H9 (cell line): Measurements from ENCODE around the gene PEX16. TPM values are rescaled to one million over a fixed set of nuclear protein-coding genes. Genes with fewer than 3 reads are reported as not detected.

Experiments used
- DNase-seq: peaks from one replicate; pipeline ENCODE4 v3.0.0-alpha.2; 2017
- H2AFZ ChIP-seq: one replicate; pipeline ENCODE4 v1.6.1; 2013; ENCODE audit warnings: mild to moderate bottlenecking, low read length, control low read depth, moderate library complexity
- H2AK5ac ChIP-seq: 2 replicates; pipeline ENCODE4 v1.6.1; 2013; ENCODE audit warnings: low read length, control low read depth, mixed read lengths; ENCODE audit not compliant: insufficient read length
- H2BK120ac ChIP-seq: one replicate; pipeline ENCODE4 v1.6.1; 2013; ENCODE audit warnings: low read depth, mild to moderate bottlenecking, low read length, control low read depth, inconsistent platforms; ENCODE audit not compliant: poor library complexity, severe bottlenecking
- H2BK12ac ChIP-seq: 2 replicates; pipeline ENCODE4 v1.6.1; 2013; ENCODE audit warnings: low read length, control low read depth, mixed read lengths, low read depth; ENCODE audit not compliant: insufficient read length
- H2BK15ac ChIP-seq: 2 replicates; pipeline ENCODE4 v1.6.1; 2013; ENCODE audit warnings: low read depth, low read length, control low read depth
- H2BK20ac ChIP-seq: one replicate; pipeline ENCODE4 v1.6.1; 2013; ENCODE audit warnings: low read depth, mild to moderate bottlenecking, low read length, control low read depth, inconsistent platforms; ENCODE audit not compliant: poor library complexity, severe bottlenecking
- H2BK5ac ChIP-seq: 2 replicates; pipeline ENCODE4 v1.6.1; 2013; ENCODE audit warnings: low read length, control low read depth, mixed read lengths; ENCODE audit not compliant: insufficient read length
- H3K14ac ChIP-seq: 2 replicates; pipeline ENCODE4 v1.6.1; 2013; ENCODE audit warnings: low read length, control low read depth; ENCODE audit not compliant: insufficient read depth
- H3K18ac ChIP-seq: 2 replicates; pipeline ENCODE4 v1.6.1; 2013; ENCODE audit warnings: low read depth, mild to moderate bottlenecking, mixed read lengths, low read length, control low read depth; ENCODE audit not compliant: insufficient read length
- H3K23ac ChIP-seq: 2 replicates; pipeline ENCODE4 v1.6.1; 2013; ENCODE audit warnings: low read length, control low read depth, mixed read lengths, low read depth; ENCODE audit not compliant: insufficient read length
- H3K23me2 ChIP-seq: 2 replicates; pipeline ENCODE4 v1.6.1; 2013; ENCODE audit warnings: low read depth, mild to moderate bottlenecking, mixed read lengths, low read length, control low read depth; ENCODE audit not compliant: insufficient read length, poor library complexity, severe bottlenecking
- H3K27ac ChIP-seq: 2 replicates; pipeline ENCODE4 v1.5.1; 2013; ENCODE audit warnings: low read length, control low read depth, mixed read lengths, low read depth; ENCODE audit not compliant: insufficient read length
- H3K27me3 ChIP-seq: 2 replicates; pipeline ENCODE4 v1.6.1; 2013; ENCODE audit warnings: low read length, control low read depth, inconsistent platforms; ENCODE audit not compliant: insufficient read depth
- H3K4ac ChIP-seq: 2 replicates; pipeline ENCODE4 v1.6.1; 2013; ENCODE audit warnings: low read depth, mild to moderate bottlenecking, control low read depth, inconsistent platforms, low read length, moderate library complexity
- H3K4me1 ChIP-seq: 2 replicates; pipeline ENCODE4 v1.6.1; 2013; ENCODE audit warnings: low read length, control low read depth, inconsistent platforms; ENCODE audit not compliant: insufficient read depth
- H3K4me2 ChIP-seq: 2 replicates; pipeline ENCODE4 v1.6.1; 2013; ENCODE audit warnings: low read length, control low read depth, mixed read lengths; ENCODE audit not compliant: insufficient read length, insufficient read depth
- H3K56ac ChIP-seq: 2 replicates; pipeline ENCODE4 v1.6.1; 2013; ENCODE audit warnings: low read depth, mild to moderate bottlenecking, mixed read lengths, low read length, control low read depth; ENCODE audit not compliant: insufficient read length
- H3K79me1 ChIP-seq: 2 replicates; pipeline ENCODE4 v1.6.1; 2013; ENCODE audit warnings: low read depth, mild to moderate bottlenecking, moderate library complexity, low read length, control low read depth, inconsistent platforms; ENCODE audit not compliant: insufficient read depth, poor library complexity, severe bottlenecking
- H3K79me2 ChIP-seq: 2 replicates; pipeline ENCODE4 v1.6.1; 2013; ENCODE audit warnings: low read length, control low read depth, inconsistent platforms; ENCODE audit not compliant: insufficient read depth
- H3K9ac ChIP-seq: 2 replicates; pipeline ENCODE4 v1.6.1; 2013; ENCODE audit warnings: low read length, control low read depth, mixed read lengths; ENCODE audit not compliant: insufficient read length; ENCODE audit errors: extremely low read depth
- H3K9me3 ChIP-seq: one replicate; pipeline ENCODE4 v1.6.1; 2013; ENCODE audit warnings: low read depth, low read length, inconsistent platforms; ENCODE audit not compliant: control insufficient read depth
- H3T11ph ChIP-seq: one replicate; pipeline ENCODE4 v1.6.1; 2013; ENCODE audit warnings: mild to moderate bottlenecking, low read length, control low read depth, inconsistent platforms
- H4K20me1 ChIP-seq: one replicate; pipeline ENCODE4 v1.6.1; 2013; ENCODE audit not compliant: control insufficient read depth, insufficient read length, insufficient read depth
- H4K5ac ChIP-seq: 2 replicates; pipeline ENCODE4 v1.6.1; 2013; ENCODE audit warnings: low read depth, mild to moderate bottlenecking, mixed read lengths, low read length, control low read depth; ENCODE audit not compliant: insufficient read length
- H4K8ac ChIP-seq: replicated peaks from 2 replicates; pipeline ENCODE4 v1.6.1; 2013; ENCODE audit warnings: low read length, control low read depth, mixed read lengths, low read depth; ENCODE audit not compliant: insufficient read length
- H4K91ac ChIP-seq: 2 replicates; pipeline ENCODE4 v1.6.1; 2013; ENCODE audit warnings: low read depth, mild to moderate bottlenecking, moderate library complexity, mixed read lengths, low read length, control low read depth; ENCODE audit not compliant: insufficient read length
- H3K27ac Mint-ChIP-seq, 3 experiments: 2 replicates in 2 of 3; 3 replicates in 1 of 3; pipeline ENCODE4 v1.8.0; 2020 to 2021; ENCODE audit warnings: mixed read lengths in 3 of 3, mild to moderate bottlenecking in 1 of 3, moderate library complexity in 1 of 3
- H3K27me3 Mint-ChIP-seq: 2 replicates; pipeline ENCODE4 v1.8.0; 2021; ENCODE audit warnings: low read depth, mild to moderate bottlenecking, moderate library complexity, mixed read lengths
- H3K36me3 Mint-ChIP-seq, 3 experiments: 2 replicates in 2 of 3; 3 replicates in 1 of 3; pipeline ENCODE4 v1.8.0; 2020 to 2021; ENCODE audit warnings: low read depth in 3 of 3, mixed read lengths in 3 of 3; ENCODE audit not compliant: insufficient read depth in 1 of 3
- H3K4me1 Mint-ChIP-seq, 2 experiments: 2 replicates each; pipeline ENCODE4 v1.8.0; 2020; ENCODE audit warnings: mixed read lengths in 2 of 2
- H3K4me3 Mint-ChIP-seq, 2 experiments: 2 replicates in 1 of 2; 3 replicates in 1 of 2; pipeline ENCODE4 v1.8.0; 2020 to 2021; ENCODE audit warnings: mild to moderate bottlenecking in 2 of 2, mixed read lengths in 2 of 2, moderate library complexity in 1 of 2
- H3K9me3 Mint-ChIP-seq, 2 experiments: 2 replicates in 1 of 2; 3 replicates in 1 of 2; pipeline ENCODE4 v1.8.0; 2020; ENCODE audit warnings: mild to moderate bottlenecking in 2 of 2, mixed read lengths in 2 of 2, moderate library complexity in 1 of 2
- WGBS: extraction: QIAGEN DNeasy Blood & Tissue Kit; methylation state at CpG from one replicate; pipeline ENCODE4 v1.1.7; 2013; ENCODE audit warnings: missing lambda C conversion rate, low lambda C conversion rate, mixed read lengths; ENCODE audit not compliant: insufficient read length; ENCODE audit errors: extremely low coverage; 5-methylcytosine and 5-hydroxymethylcytosine counted together
- total RNA-seq: library from RNA; stranded (reverse); gene quantifications from 2 replicates; pipeline ENCODE4 v1.2.1, GENCODE V29; 2021
- TF ChIP-seq, protein P1 (sequence below): fragments of 200-600 bp; sonication (generic); conservative IDR thresholded peaks from 3 replicates; pipeline ENCODE4 v1.8.0; 2021; ENCODE audit warnings: antibody characterized with exemption, mild to moderate bottlenecking

The PEX16 gene
- total RNA-seq, 1 experiment from 2014 or later = 30.8 TPM

DNA sequence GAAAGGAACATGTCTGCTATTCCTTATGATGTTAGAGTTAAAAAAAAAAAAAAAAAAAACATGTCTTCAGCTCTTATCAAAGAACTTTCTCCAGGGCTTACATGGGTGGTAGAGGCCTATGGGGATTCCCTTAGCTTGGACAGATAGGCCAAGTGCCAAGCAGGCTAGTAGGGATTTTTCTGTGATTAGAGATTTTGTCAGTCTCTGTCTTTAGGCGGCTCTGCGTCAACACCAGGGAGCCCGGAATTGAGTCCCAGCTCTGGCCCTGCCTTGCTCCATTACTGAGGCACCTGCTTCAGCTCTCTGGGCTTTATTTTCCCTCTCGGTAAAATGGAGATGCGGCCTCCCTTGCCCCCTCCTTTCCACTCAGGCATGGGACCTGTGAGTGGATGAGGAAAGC, 57.3 kb downstream of the PEX16 start:
- H2BK5ac ChIP-seq = no peak overlapping the region
- no peaks in the 10 kb centered on the region for H3K79me1 ChIP-seq
- H3K79me2 ChIP-seq = no peaks in the 10 kb centered on the region
- no peak overlapping the region for H2BK20ac ChIP-seq
- Mint-ChIP-seq H3K9me3 (no peaks in the 10 kb centered on the region), H3K27me3 (no peaks in the 10 kb centered on the region), H3K27ac (no peak overlapping the region; a peak in 1 of 7 replicates), H3K36me3 (peaks cover 8 to 53% (median 50%) of the 10 kb centered on the region in 3 experiments; a peak in 6 of 7 replicates), H3K4me3 (no peak overlapping the region), H3K4me1 (peaks cover 11 to 27% of the 10 kb centered on the region in 2 experiments)
- H3K23me2 ChIP-seq = no peaks in the 10 kb centered on the region
- DNase-seq = no peak
- H2AK5ac ChIP-seq = no peak overlapping the region
- H3K9me3 ChIP-seq = no peaks in the 10 kb centered on the region
- H3K14ac ChIP-seq = no peak overlapping the region
- no peak overlapping the region for H3K27ac ChIP-seq
- no peak overlapping the region for H2BK120ac ChIP-seq
- H3K56ac ChIP-seq = no peak overlapping the region
- no peak overlapping the region for H3T11ph ChIP-seq
- H2AFZ ChIP-seq = no peak overlapping the region
- H3K4me1 ChIP-seq = peaks cover 4% of the 10 kb centered on the region
- no peak overlapping the region for H3K18ac ChIP-seq
- H3K4ac ChIP-seq = no peak overlapping the region
- TF ChIP-seq, protein P1, sequence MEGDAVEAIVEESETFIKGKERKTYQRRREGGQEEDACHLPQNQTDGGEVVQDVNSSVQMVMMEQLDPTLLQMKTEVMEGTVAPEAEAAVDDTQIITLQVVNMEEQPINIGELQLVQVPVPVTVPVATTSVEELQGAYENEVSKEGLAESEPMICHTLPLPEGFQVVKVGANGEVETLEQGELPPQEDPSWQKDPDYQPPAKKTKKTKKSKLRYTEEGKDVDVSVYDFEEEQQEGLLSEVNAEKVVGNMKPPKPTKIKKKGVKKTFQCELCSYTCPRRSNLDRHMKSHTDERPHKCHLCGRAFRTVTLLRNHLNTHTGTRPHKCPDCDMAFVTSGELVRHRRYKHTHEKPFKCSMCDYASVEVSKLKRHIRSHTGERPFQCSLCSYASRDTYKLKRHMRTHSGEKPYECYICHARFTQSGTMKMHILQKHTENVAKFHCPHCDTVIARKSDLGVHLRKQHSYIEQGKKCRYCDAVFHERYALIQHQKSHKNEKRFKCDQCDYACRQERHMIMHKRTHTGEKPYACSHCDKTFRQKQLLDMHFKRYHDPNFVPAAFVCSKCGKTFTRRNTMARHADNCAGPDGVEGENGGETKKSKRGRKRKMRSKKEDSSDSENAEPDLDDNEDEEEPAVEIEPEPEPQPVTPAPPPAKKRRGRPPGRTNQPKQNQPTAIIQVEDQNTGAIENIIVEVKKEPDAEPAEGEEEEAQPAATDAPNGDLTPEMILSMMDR = no peak
- H3K23ac ChIP-seq = no peak overlapping the region
- no peak overlapping the region for H2BK15ac ChIP-seq
- no peaks in the 10 kb centered on the region for H4K20me1 ChIP-seq
- no peak overlapping the region for H4K5ac ChIP-seq
- no peak overlapping the region for H3K9ac ChIP-seq
- no peak overlapping the region for H3K4me2 ChIP-seq
- H2BK12ac ChIP-seq = no peak overlapping the region
- no CpG with 5 or more reads among the region's 5 CpGs for WGBS
- no peaks in the 10 kb centered on the region for H3K27me3 ChIP-seq
- no peak overlapping the region for H4K8ac ChIP-seq
- H4K91ac ChIP-seq = no peak overlapping the region

Other genes starting within 250 kb of the PEX16 start
- gene SLC35C1, start 112.7 kb downstream of the PEX16 start, total RNA-seq = 8.9 and 10.4 TPM in 2 replicates
- gene CRY2, start 70.4 kb downstream of the PEX16 start, total RNA-seq = 14.4 and 14.5 TPM in 2 replicates
- gene MAPK8IP1, start 32.2 kb downstream of the PEX16 start, total RNA-seq = 30.1 and 30.2 TPM in 2 replicates
- 2.1 and 2.2 TPM in 2 replicates for gene FREY1, start 10.6 kb downstream of the PEX16 start, total RNA-seq
- 95.6 and 108 TPM in 2 replicates for gene LARGE2, start 4.8 kb upstream of the PEX16 start, total RNA-seq
- 28.6 and 33.8 TPM in 2 replicates for gene PHF21A, start 203.6 kb upstream of the PEX16 start, total RNA-seq